IMR-90 (cell line): ENCODE measurements around the gene MAPKAP1. TPM values are rescaled to one million over a fixed set of nuclear protein-coding genes. Genes with fewer than 3 reads are reported as not detected.

Experiments used
- ATAC-seq: fragments of 200-7000 bp; cut with Tn5 transposase; 2 replicates; pipeline ENCODE4 v1.9.1; 2020; ENCODE audit warnings: low read depth, mild to moderate bottlenecking, moderate library complexity
- BruUV-seq: library from RNA; stranded (reverse); fragments of 400-500 nt; replicated peaks from 2 replicates; lab custom pipeline; 2021; lab: Mats Ljungman, UMichigan
- CTCF ChIA-PET: fragments of 300-600 bp; formaldehyde crosslinking; extraction: SDS; loops from one replicate; lab custom pipeline; 2021; ENCODE audit warnings: antibody characterized with exemption; lab: Yijun Ruan, JAX
- POLR2A ChIA-PET: fragments of 300-600 bp; sonication (Branson Sonifier 250); formaldehyde crosslinking; loops from one replicate; lab custom pipeline; 2022; ENCODE audit warnings: antibody characterized with exemption; ENCODE audit not compliant: unreplicated experiment; lab: Charles Lee
- DNase-seq: peaks from one replicate; pipeline ENCODE4 v3.0.0; 2013
- H2AFZ ChIP-seq: replicated peaks from 2 replicates; pipeline ENCODE3; 2013; ENCODE audit warnings: low read length, mild to moderate bottlenecking; ENCODE audit not compliant: poor library complexity
- H2AK5ac ChIP-seq: 2 replicates; pipeline ENCODE4 v1.6.1; 2013; ENCODE audit warnings: low read depth, low read length, inconsistent platforms
- H2AK9ac ChIP-seq: replicated peaks from 2 replicates; pipeline ENCODE3; 2013; ENCODE audit warnings: mild to moderate bottlenecking, low read depth, low read length, moderate library complexity; ENCODE audit not compliant: poor library complexity
- H2BK120ac ChIP-seq: 2 replicates; pipeline ENCODE4 v1.6.1; 2013; ENCODE audit warnings: low read depth, low read length, inconsistent platforms
- H2BK15ac ChIP-seq: 3 replicates; pipeline ENCODE4 v1.6.1; 2013; ENCODE audit warnings: low read depth, low read length, inconsistent platforms
- H2BK20ac ChIP-seq: 2 replicates; pipeline ENCODE4 v1.6.1; 2013; ENCODE audit warnings: low read depth, mild to moderate bottlenecking, inconsistent platforms, low read length, moderate library complexity
- H2BK5ac ChIP-seq: 2 replicates; pipeline ENCODE4 v1.6.1; 2013; ENCODE audit warnings: mild to moderate bottlenecking, low read depth, low read length, inconsistent platforms; ENCODE audit not compliant: poor library complexity, severe bottlenecking
- H3K14ac ChIP-seq: replicated peaks from 2 replicates; pipeline ENCODE4 v1.6.1; 2013; ENCODE audit warnings: low read depth, low read length, inconsistent platforms
- H3K18ac ChIP-seq: 2 replicates; pipeline ENCODE4 v1.6.1; 2013; ENCODE audit warnings: low read depth, low read length, control low read depth
- H3K23ac ChIP-seq: 2 replicates; pipeline ENCODE4 v1.6.1; 2013; ENCODE audit warnings: low read depth, low read length, inconsistent platforms
- H3K27ac ChIP-seq: 2 replicates; pipeline ENCODE4 v1.5.1; 2013; ENCODE audit warnings: mild to moderate bottlenecking, control low read depth, low read length; ENCODE audit not compliant: insufficient read depth
- H3K27me3 ChIP-seq: 2 replicates; pipeline ENCODE4 v1.6.1; 2013; ENCODE audit warnings: low read length; ENCODE audit not compliant: control insufficient read depth, insufficient read depth
- H3K36me3 ChIP-seq: 2 replicates; pipeline ENCODE4 v1.6.1; 2013; ENCODE audit warnings: low read length, mixed read lengths; ENCODE audit not compliant: control insufficient read depth, insufficient read depth
- H3K4ac ChIP-seq: 2 replicates; pipeline ENCODE4 v1.6.1; 2013; ENCODE audit warnings: low read depth, low read length, inconsistent platforms
- H3K4me1 ChIP-seq: 2 replicates; pipeline ENCODE4 v1.6.1; 2013; ENCODE audit warnings: low read length, mixed read lengths; ENCODE audit not compliant: control insufficient read depth, insufficient read depth
- H3K4me2 ChIP-seq: 2 replicates; pipeline ENCODE4 v1.6.1; 2013; ENCODE audit warnings: low read depth, mild to moderate bottlenecking, control low read depth, low read length, moderate library complexity
- H3K4me3 ChIP-seq: 2 replicates; pipeline ENCODE4 v1.5.1; 2013; ENCODE audit warnings: low read depth, mild to moderate bottlenecking, control low read depth, low read length, moderate library complexity; ENCODE audit not compliant: insufficient read depth
- H3K56ac ChIP-seq: 2 replicates; pipeline ENCODE4 v1.6.1; 2013; ENCODE audit warnings: low read length, inconsistent platforms; ENCODE audit not compliant: insufficient read depth; ENCODE audit errors: extremely low read depth
- H3K79me1 ChIP-seq, 2 experiments: 2 replicates each; pipeline ENCODE4 v1.6.1; 2013; ENCODE audit warnings: low read length in 2 of 2, inconsistent platforms in 1 of 2, low read depth in 1 of 2
- H3K9ac ChIP-seq: 2 replicates; pipeline ENCODE4 v1.6.1; 2013; ENCODE audit warnings: low read depth, low read length, control low read depth
- H3K9me1 ChIP-seq: 2 replicates; pipeline ENCODE4 v1.6.1; 2013; ENCODE audit warnings: low read length, inconsistent platforms; ENCODE audit not compliant: insufficient read depth
- H3K9me3 ChIP-seq: 2 replicates; pipeline ENCODE4 v1.6.1; 2013; ENCODE audit warnings: low read length; ENCODE audit not compliant: control insufficient read depth, insufficient read depth
- H4K20me1 ChIP-seq: 2 replicates; pipeline ENCODE4 v1.6.1; 2013; ENCODE audit warnings: low read length, inconsistent platforms; ENCODE audit not compliant: insufficient read depth
- H4K5ac ChIP-seq: 2 replicates; pipeline ENCODE4 v1.6.1; 2013; ENCODE audit warnings: mild to moderate bottlenecking, low read depth, low read length, control low read depth
- H4K8ac ChIP-seq, 2 experiments: 2 replicates each; pipeline ENCODE4 v1.6.1; 2013; ENCODE audit warnings: low read depth in 2 of 2, low read length in 2 of 2, control low read depth in 1 of 2, inconsistent platforms in 1 of 2
- H4K91ac ChIP-seq: 2 replicates; pipeline ENCODE4 v1.6.1; 2013; ENCODE audit warnings: low read depth, low read length, inconsistent platforms; ENCODE audit not compliant: insufficient read depth
- CHD1 ChIP-seq: IDR thresholded peaks from 2 replicates; pipeline ENCODE4 v1.6.1; 2012; ENCODE audit warnings: low read depth, low read length, improper control_type of control experiment
- FOS ChIP-seq: fragments of 150-350 bp; IDR thresholded peaks from 2 replicates; pipeline ENCODE4 v1.6.1; 2016; ENCODE audit warnings: low read depth, low read length
- MAFK ChIP-seq: IDR thresholded peaks from 2 replicates; pipeline ENCODE4 v1.6.1; 2012; ENCODE audit warnings: low read depth, low read length, improper control_type of control experiment
- RAD21 ChIP-seq: IDR thresholded peaks from 2 replicates; pipeline ENCODE4 v1.6.1; 2012; ENCODE audit warnings: low read length, improper control_type of control experiment
- WGBS, 2 experiments: methylation state at CpG; one replicate each; pipeline versions ENCODE4 v1.1.5 to v1.1.7; 2013; ENCODE audit warnings: missing lambda C conversion rate in 2 of 2; ENCODE audit not compliant: insufficient read length in 1 of 2; ENCODE audit errors: extremely low coverage in 2 of 2; 5-methylcytosine and 5-hydroxymethylcytosine counted together
- dilution Hi-C: fragments of 300-500 bp; cut with HindIII; formaldehyde crosslinking; loops from one replicate; pipeline ENCODE4 v1.14.3; 2018; ENCODE audit warnings: low sequenced_read_pairs; ENCODE audit not compliant: unreplicated experiment
- in situ Hi-C: fragments of 300-500 bp; cut with MboI; formaldehyde crosslinking; loops from 3 replicates; pipeline ENCODE4 v1.14.3; 2019; ENCODE audit warnings: low sequenced_read_pairs, inconsistent platforms, mixed read lengths
- intact Hi-C: fragments of 100-400 bp; cut with micrococcal nuclease; formaldehyde crosslinking; loops from 2 replicates; pipeline ENCODE4 v1.10.0; 2022
- polyA plus RNA-seq, 3 experiments: library from polyadenylated mRNA; depleted of rRNA; stranded (reverse); fragments of >200 nt; gene quantifications; 2 replicates each; pipeline ENCODE4 v1.2.3, GENCODE V29; 2012; ENCODE audit warnings: low replicate concordance in 1 of 3
- total RNA-seq: library from RNA; depleted of rRNA; stranded (reverse); fragments of >200 nt; gene quantifications from 2 replicates; pipeline ENCODE4 v1.2.3, GENCODE V29; 2012
- TF ChIP-seq, protein P1 (sequence below): conservative IDR thresholded peaks from 2 replicates; pipeline ENCODE4 v1.5.1; 2012; ENCODE audit warnings: mild to moderate bottlenecking, low read depth, low read length, improper control_type of control experiment

Gene MAPKAP1
- total and polyA plus RNA-seq, 2 of the 4 experiments (the other 2 are of a cell fraction), result 87.2 to 158 TPM

DNA sequence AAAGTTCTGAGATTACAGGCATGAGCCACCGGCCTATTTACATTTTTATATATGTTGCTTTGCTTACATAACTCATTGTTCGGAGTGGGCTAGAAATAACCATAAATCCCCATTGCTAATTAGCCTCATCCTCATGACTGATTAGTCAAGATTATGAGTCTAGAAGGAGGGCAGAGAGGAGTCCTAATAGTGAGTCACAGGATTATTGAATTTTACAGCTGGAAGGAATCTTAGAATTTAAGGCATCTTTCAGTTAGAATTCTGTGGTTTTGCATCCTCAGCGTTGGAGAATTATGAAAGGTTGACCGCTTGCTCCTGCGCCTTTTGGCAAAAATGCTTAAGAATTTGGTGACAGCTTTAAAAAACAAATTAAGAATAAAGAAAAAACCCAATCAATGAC is 37.6 kb upstream of the MAPKAP1 start:
- Histone ChIP-seq H2AK9ac (no peak overlapping the region), H4K20me1 (peaks cover 3% of the 10 kb centered on the region; the same call in 1 of the 2 replicates), H2BK120ac (no peak overlapping the region), H4K8ac (no peak overlapping the region), H2BK20ac (no peak overlapping the region), H3K14ac (no peak overlapping the region), H3K27me3 (no peaks in the 10 kb centered on the region), H3K4me3 (no peak overlapping the region), H2BK15ac (no peak overlapping the region), H3K27ac (no peak overlapping the region), H3K4me1 (peaks cover 6% of the 10 kb centered on the region), H4K91ac (no peak overlapping the region), H2AK5ac (no peak overlapping the region), H3K36me3 (no peaks in the 10 kb centered on the region), H3K18ac (no peak overlapping the region), H3K23ac (no peak overlapping the region), H3K9ac (no peak overlapping the region), H3K79me1 (peaks cover 7 to 27% of the 10 kb centered on the region in 2 experiments; a peak in 2 of 4 replicates), H3K4me2 (no peak overlapping the region; the same call in 1 of the 2 replicates), H2BK5ac (no peak overlapping the region), H3K9me1 (peaks cover 4% of the 10 kb centered on the region), H2AFZ (no peak overlapping the region), H3K56ac (no peak overlapping the region), H3K9me3 (no peaks in the 10 kb centered on the region), H4K5ac (no peak overlapping the region), H3K4ac (no peak overlapping the region)
- intact Hi-C loops, result loop anchor here (5.0 to 10.0 kb wide), 4 partner anchors 143 to 750 kb away; no protein-coding TSS in a partner anchor
- 0 out of 2 replicates have a peak, but pooled peaks have one; percentile 26 for TF ChIP-seq MAFK
- TF ChIP-seq CHD1, result no peak
- TF ChIP-seq RAD21, result 0 out of 2 replicates have a peak, but pooled peaks have one; percentile 10
- TF ChIP-seq, protein P1, sequence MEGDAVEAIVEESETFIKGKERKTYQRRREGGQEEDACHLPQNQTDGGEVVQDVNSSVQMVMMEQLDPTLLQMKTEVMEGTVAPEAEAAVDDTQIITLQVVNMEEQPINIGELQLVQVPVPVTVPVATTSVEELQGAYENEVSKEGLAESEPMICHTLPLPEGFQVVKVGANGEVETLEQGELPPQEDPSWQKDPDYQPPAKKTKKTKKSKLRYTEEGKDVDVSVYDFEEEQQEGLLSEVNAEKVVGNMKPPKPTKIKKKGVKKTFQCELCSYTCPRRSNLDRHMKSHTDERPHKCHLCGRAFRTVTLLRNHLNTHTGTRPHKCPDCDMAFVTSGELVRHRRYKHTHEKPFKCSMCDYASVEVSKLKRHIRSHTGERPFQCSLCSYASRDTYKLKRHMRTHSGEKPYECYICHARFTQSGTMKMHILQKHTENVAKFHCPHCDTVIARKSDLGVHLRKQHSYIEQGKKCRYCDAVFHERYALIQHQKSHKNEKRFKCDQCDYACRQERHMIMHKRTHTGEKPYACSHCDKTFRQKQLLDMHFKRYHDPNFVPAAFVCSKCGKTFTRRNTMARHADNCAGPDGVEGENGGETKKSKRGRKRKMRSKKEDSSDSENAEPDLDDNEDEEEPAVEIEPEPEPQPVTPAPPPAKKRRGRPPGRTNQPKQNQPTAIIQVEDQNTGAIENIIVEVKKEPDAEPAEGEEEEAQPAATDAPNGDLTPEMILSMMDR, result no peak
- TF ChIP-seq FOS, result peak; percentile 22; the same call in 1 of the 2 replicates
- in situ Hi-C loops, result no loop called here
- DNase-seq, result peak; percentile 79
- ChIA-PET CTCF (interaction anchor here (0.8 kb wide), 1 partner anchor 11 kb away, joined by 3 read pairs; no protein-coding TSS in a partner anchor), POLR2A (no interaction called here)
- ATAC-seq, result no peak
- no TSS peak for BruUV-seq
- no CpG with 5 or more reads among the region's 5 CpGs for WGBS, 2 experiments
- dilution Hi-C loops, result no loop called here
